Keratinocyte (primary cell): ENCODE measurements around the gene ZNF653. TPM values are rescaled to one million over a fixed set of nuclear protein-coding genes. Genes with fewer than 3 reads are reported as not detected.

ENCODE experiments used
- DNase-seq: peaks from one replicate; pipeline ENCODE4 v3.0.0-alpha.2; 2011; ENCODE audit warnings: low read depth, missing footprints, low spot score
- FAIRE-seq: peaks from 2 replicates; lab custom pipeline; 2011; peaks lifted over from hg19 to GRCh38; lab: Jason Lieb, UNC
- H2AFZ ChIP-seq: 2 replicates; pipeline ENCODE4 v1.6.0; 2012; ENCODE audit warnings: low read length, control low read depth, inconsistent platforms; ENCODE audit not compliant: control insufficient read depth
- H3K27ac ChIP-seq: 2 replicates; pipeline ENCODE4 v1.5.1; 2011; ENCODE audit warnings: low read length; ENCODE audit not compliant: control insufficient read depth, insufficient read depth
- H3K27me3 ChIP-seq: 3 replicates; pipeline ENCODE4 v1.6.0; 2011; ENCODE audit warnings: low read length; ENCODE audit not compliant: control insufficient read depth, insufficient read depth; ENCODE audit errors: extremely low read depth
- H3K36me3 ChIP-seq, 2 experiments: 2 replicates in 1 of 2; 3 replicates in 1 of 2; pipeline ENCODE4 v1.5.1; 2011; ENCODE audit warnings: low read length in 2 of 2, mild to moderate bottlenecking in 1 of 2; ENCODE audit not compliant: control insufficient read depth in 2 of 2, insufficient read depth in 2 of 2; ENCODE audit errors: extremely low read depth in 1 of 2
- H3K4me1 ChIP-seq: 3 replicates; pipeline ENCODE4 v1.5.1; 2011; ENCODE audit warnings: low read length; ENCODE audit not compliant: control insufficient read depth, insufficient read depth; ENCODE audit errors: extremely low read depth
- H3K4me2 ChIP-seq: 3 replicates; pipeline ENCODE4 v1.6.0; 2011; ENCODE audit warnings: low read depth, low read length; ENCODE audit not compliant: control insufficient read depth, insufficient read depth; ENCODE audit errors: extremely low read depth
- H3K4me3 ChIP-seq, 3 experiments: fragments of 200-600 bp in 1 of 3; sonication (generic) in 1 of 3; 2 replicates in 2 of 3; 3 replicates in 1 of 3; pipeline ENCODE4 v1.5.1; 2011 to 2016; ENCODE audit warnings: low read length in 3 of 3, mild to moderate bottlenecking in 3 of 3, control low read depth in 2 of 3, inconsistent platforms in 1 of 3, low read depth in 1 of 3, mixed read lengths in 1 of 3, mixed run types in 1 of 3, moderate library complexity in 1 of 3; ENCODE audit not compliant: control insufficient read depth in 2 of 3, insufficient read depth in 2 of 3; ENCODE audit errors: extremely low read depth in 1 of 3
- H3K79me2 ChIP-seq: 2 replicates; pipeline ENCODE4 v1.6.0; 2012; ENCODE audit warnings: low read length; ENCODE audit not compliant: control insufficient read depth, insufficient read depth
- H3K9ac ChIP-seq: 3 replicates; pipeline ENCODE4 v1.6.0; 2011; ENCODE audit warnings: low read length; ENCODE audit not compliant: control insufficient read depth, insufficient read depth; ENCODE audit errors: extremely low read depth
- H3K9me1 ChIP-seq: 3 replicates; pipeline ENCODE4 v1.6.0; 2011; ENCODE audit warnings: low read length; ENCODE audit not compliant: control insufficient read depth, insufficient read depth; ENCODE audit errors: extremely low read depth
- H3K9me3 ChIP-seq: 2 replicates; pipeline ENCODE4 v1.5.1; 2012; ENCODE audit warnings: low read depth, low read length; ENCODE audit not compliant: control insufficient read depth
- H4K20me1 ChIP-seq: 3 replicates; pipeline ENCODE4 v1.6.0; 2011; ENCODE audit warnings: low read length; ENCODE audit not compliant: control insufficient read depth, insufficient read depth; ENCODE audit errors: extremely low read depth
- CTCF ChIP-seq, 3 experiments: IDR thresholded peaks in 1 of 3; conservative IDR thresholded peaks in 1 of 3; optimal IDR thresholded peaks in 1 of 3; 2 replicates in 2 of 3; 3 replicates in 1 of 3; pipeline versions ENCODE3 to v1.5.1; 2011; ENCODE audit warnings: low read length in 3 of 3, mild to moderate bottlenecking in 3 of 3, moderate library complexity in 2 of 3, control low read depth in 1 of 3, inconsistent platforms in 1 of 3; ENCODE audit not compliant: insufficient read depth in 2 of 3; ENCODE audit errors: extremely low read depth in 1 of 3
- EZH2 ChIP-seq: IDR thresholded peaks from one replicate; pipeline ENCODE4 v1.6.1; 2012; ENCODE audit warnings: inconsistent platforms, mild to moderate bottlenecking, low read length, moderate library complexity
- dilution Hi-C: fragments of 300-500 bp; cut with MboI; formaldehyde crosslinking; loops from one replicate; pipeline ENCODE4 v1.7.0; 2020; ENCODE audit warnings: low sequenced_read_pairs; ENCODE audit not compliant: extremely low pct_ligation_motif_present
- polyA plus RNA-seq, 5 experiments: library from polyadenylated mRNA; depleted of rRNA in 3 of 5; stranded (reverse) in 3 of 5; stranded (forward) in 1 of 5; unstranded in 1 of 5; fragments of >200 nt; gene quantifications; 1 replicate in 1 of 5; 2 replicates in 3 of 5; 3 replicates in 1 of 5; pipeline versions ENCODE4 v1.2.1 to v1.2.3, GENCODE V29; 2011 to 2012; ENCODE audit warnings: missing spikeins in 2 of 5, low read depth in 1 of 5, low replicate concordance in 1 of 5

Gene ZNF653
- polyA plus RNA-seq, 1 donor (not counting 4 experiments of a cell fraction or from before 2014, with no cell fraction given) = 3.8 TPM

GRCh38 chr19:11458236-11458900 lies 47.3 kb downstream of the ZNF653 start:
- Histone ChIP-seq H4K20me1 (no peaks in the 10 kb centered on the region), H3K9me1 (no peaks in the 10 kb centered on the region), H2AFZ (no peak overlapping the region), H3K27ac (no peak overlapping the region), H3K36me3 (no peaks in the 10 kb centered on the region), H3K4me2 (no peak overlapping the region), H3K9ac (no peak overlapping the region), H3K27me3 (no peaks in the 10 kb centered on the region), H3K4me3 (no peak overlapping the region), H3K4me1 (no peaks in the 10 kb centered on the region), H3K79me2 (no peaks in the 10 kb centered on the region), H3K9me3 (no peaks in the 10 kb centered on the region)
- dilution Hi-C loops = no loop called here
- no peak for DNase-seq
- no peak for FAIRE-seq
- TF ChIP-seq CTCF (optimal IDR thresholded peaks at IDR 0.05 in 1 of 3, IDR thresholded peaks at IDR 0.05 in 1 of 3, conservative IDR thresholded peaks at IDR 0.05 in 1 of 3; ENCODE audit: extremely low read depth in 1 of 3, insufficient read depth in 2 of 3, low read length in 3 of 3) = no peak
- no peak for TF ChIP-seq EZH2

DNA sequence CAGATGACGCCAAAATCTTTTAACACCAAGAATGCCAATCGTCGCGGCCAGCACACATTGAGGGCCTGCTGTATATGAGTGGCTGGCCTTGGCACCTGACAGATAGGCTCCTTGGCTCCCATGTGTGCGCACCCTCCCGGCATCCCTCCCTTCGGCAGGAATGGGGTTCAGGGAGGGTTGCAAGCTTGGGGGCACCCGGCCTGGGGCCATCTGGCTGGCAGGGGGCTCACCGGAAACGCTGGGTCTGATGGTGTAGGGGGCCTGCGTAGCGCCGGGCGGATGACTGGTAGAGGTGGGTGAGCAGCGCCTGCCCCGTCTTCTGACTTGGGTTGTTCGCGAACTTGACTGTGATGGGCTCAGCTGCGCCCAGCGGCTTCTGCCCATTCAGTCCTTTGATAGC lies 47.8 kb downstream of the ZNF653 start:
- no peak for TF ChIP-seq CTCF (optimal IDR thresholded peaks at IDR 0.05 in 1 of 3, IDR thresholded peaks at IDR 0.05 in 1 of 3, conservative IDR thresholded peaks at IDR 0.05 in 1 of 3; ENCODE audit: extremely low read depth in 1 of 3, insufficient read depth in 2 of 3, low read length in 3 of 3)
- TF ChIP-seq EZH2 = no peak
- Histone ChIP-seq H3K9me1 (no peaks in the 10 kb centered on the region), H2AFZ (no peak overlapping the region), H3K4me3 (no peak overlapping the region), H3K4me1 (no peaks in the 10 kb centered on the region), H3K9ac (no peak overlapping the region), H3K36me3 (no peaks in the 10 kb centered on the region), H3K4me2 (no peak overlapping the region), H3K27me3 (no peaks in the 10 kb centered on the region), H4K20me1 (no peaks in the 10 kb centered on the region), H3K27ac (no peak overlapping the region), H3K9me3 (no peaks in the 10 kb centered on the region), H3K79me2 (no peaks in the 10 kb centered on the region)
- dilution Hi-C loops = no loop called here
- FAIRE-seq = no peak
- no peak for DNase-seq
